ENCODE results near the gene C16orf92.

DNA sequence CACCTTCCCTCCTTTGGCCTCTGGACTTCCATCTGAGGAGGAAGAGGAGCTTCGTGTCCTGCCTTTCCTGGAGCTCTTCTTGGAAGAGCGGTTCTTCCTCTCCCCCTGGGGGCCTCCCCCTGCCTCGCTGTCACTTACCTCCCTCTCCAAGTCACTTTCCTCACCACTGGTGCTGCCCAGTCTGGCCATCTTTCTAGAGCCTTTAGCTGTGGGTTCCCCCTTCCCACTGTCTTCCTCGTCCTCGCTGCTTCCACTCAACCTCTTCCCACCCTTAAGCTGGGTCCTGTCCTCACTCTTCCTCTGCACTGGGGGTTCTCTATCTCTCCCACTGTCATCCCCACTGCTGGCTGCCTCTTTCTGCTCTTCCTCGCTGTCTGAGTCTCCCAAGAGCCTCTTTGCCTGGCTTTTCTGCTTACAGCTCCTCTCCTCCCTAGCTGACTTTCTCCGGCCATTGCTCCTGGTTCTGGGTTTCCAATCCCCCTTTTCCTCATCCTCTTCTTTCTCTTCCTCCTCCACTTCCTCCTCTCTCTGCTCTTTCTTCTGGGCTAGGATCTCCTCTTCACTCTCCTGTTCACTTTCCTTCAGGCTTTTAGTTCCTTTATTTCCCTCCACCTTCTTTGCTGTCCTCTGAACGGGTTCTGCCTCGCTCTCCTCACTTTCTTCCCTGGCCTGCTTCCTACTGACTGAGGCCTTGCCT lies 28.9 kb upstream of the C16orf92 start:
- TF ChIP-seq CTCF (IDR thresholded peaks at IDR 0.05) = no peak
- no peak for TF ChIP-seq ZFX (IDR thresholded peaks at IDR 0.05; ENCODE audit: borderline replicate concordance)
